ENCODE measurements around the gene TTYH2. TPM values are rescaled to one million over a fixed set of nuclear protein-coding genes. Genes with fewer than 3 reads are reported as not detected.
A peak's percentile ranks its signal among the peaks of the same experiment; 100 is the strongest.
"Not testable (repeated sequence)": the region's sequence is repeated elsewhere in the genome, so short reads cannot be mapped to it uniquely, and the experiment has no call there.

The TTYH2 gene
- total and polyA plus RNA-seq, 3 experiments from 2014 or later, result 6.0 to 17.4 (median 17.1) TPM

DNA sequence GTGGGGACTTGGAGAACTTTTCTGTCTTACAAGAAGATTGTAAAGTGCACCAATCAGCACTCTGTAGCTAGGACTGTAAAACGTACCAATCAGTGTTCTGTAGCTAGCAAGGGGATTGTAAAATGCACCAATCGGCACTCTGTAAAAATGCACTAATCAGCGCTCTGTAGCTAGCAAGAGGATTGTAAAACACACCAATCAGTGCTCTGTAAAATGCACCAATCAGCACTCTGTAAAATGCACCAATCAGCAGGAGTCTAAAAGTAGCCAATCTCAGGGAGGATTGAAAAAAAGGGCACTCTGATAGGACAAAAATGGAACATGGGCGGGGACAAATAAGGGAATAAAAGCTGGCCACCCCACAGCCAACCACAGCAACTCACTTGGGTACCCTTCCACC is 53.7 kb downstream of the TTYH2 start:
- POLR2A ChIA-PET; H3K4me1 ChIP-seq (ENCODE audit: insufficient read depth, low read length); H3K36me3 ChIP-seq (ENCODE audit: insufficient read depth, low read length); H3K4me3 ChIP-seq (ENCODE audit: low read length); H3K4me3 Mint-ChIP-seq; H3K36me3 Mint-ChIP-seq; H3K27me3 ChIP-seq (ENCODE audit: insufficient read depth, low read length, poor library complexity, severe bottlenecking); DNase-seq; H3K27me3 Mint-ChIP-seq; H3K27ac ChIP-seq (ENCODE audit: low read depth, low read length); H3K9me3 Mint-ChIP-seq; H3K9me3 ChIP-seq (ENCODE audit: low read length): not testable (repeated sequence)
- CTCF ChIA-PET, result interaction anchor here (0.8 to 1.6 kb wide), 4 partner anchors 12 to 36 kb away, joined by 3 to 4 read pairs (median 4); no protein-coding TSS in a partner anchor
- Mint-ChIP-seq H3K27ac (peak overlapping the region in 1 of 8 donors; percentile 68), H3K4me1 (peaks cover 4 to 14% (median 5%) of the 10 kb centered on the region in 3 donors)

- no peak overlapping the region for H3K27ac Mint-ChIP-seq
- H3K27me3 Mint-ChIP-seq, result peaks cover 4 to 10% of the 10 kb centered on the region in 2 donors
- H3K36me3 Mint-ChIP-seq, result peaks cover 0 to 7% (median 0%) of the 10 kb centered on the region in 3 donors
- DNase-seq, result no peak
- H3K27ac ChIP-seq (ENCODE audit: low read depth, low read length), result no peak overlapping the region
- no peaks in the 10 kb centered on the region for H3K9me3 Mint-ChIP-seq
- peaks cover 5 to 18% (median 6%) of the 10 kb centered on the region in 3 donors for H3K4me1 Mint-ChIP-seq
- no peaks in the 10 kb centered on the region for H3K9me3 ChIP-seq (ENCODE audit: low read length)
- H3K36me3 ChIP-seq (ENCODE audit: insufficient read depth, low read length), result no peaks in the 10 kb centered on the region
- no peak overlapping the region for H3K4me3 ChIP-seq (ENCODE audit: low read length)
- no peak overlapping the region for H3K4me3 Mint-ChIP-seq
- ChIA-PET POLR2A (no interaction called here), CTCF (interaction anchor here (0.8 to 1.6 kb wide), 4 partner anchors 13 to 36 kb away, joined by 3 to 4 read pairs (median 4); no protein-coding TSS in a partner anchor)
- peaks cover 5% of the 10 kb centered on the region for H3K4me1 ChIP-seq (ENCODE audit: insufficient read depth, low read length)
- H3K27me3 ChIP-seq (ENCODE audit: insufficient read depth, low read length, poor library complexity, severe bottlenecking), result peaks cover 3% of the 10 kb centered on the region
These were observed 54.2 kb downstream of the TTYH2 start for GRCh38 chr17:74267579-74267978.

- Histone ChIP-seq H3K4me3 (ENCODE audit: low read length) (no peak overlapping the region), H3K27ac (ENCODE audit: low read depth, low read length) (no peak overlapping the region), H3K27me3 (ENCODE audit: insufficient read depth, low read length, poor library complexity, severe bottlenecking) (peaks cover 3% of the 10 kb centered on the region), H3K4me1 (ENCODE audit: insufficient read depth, low read length) (peaks cover 5% of the 10 kb centered on the region), H3K9me3 (ENCODE audit: low read length) (no peaks in the 10 kb centered on the region), H3K36me3 (ENCODE audit: insufficient read depth, low read length) (no peaks in the 10 kb centered on the region)
- peak overlapping the region in 1 of 8 donors; percentile 79 for H3K27ac Mint-ChIP-seq
- CTCF ChIA-PET, result interaction anchor here (1.1 to 1.6 kb wide), 2 partner anchors 8 to 13 kb away, joined by 3 to 4 read pairs; no protein-coding TSS in a partner anchor
- H3K36me3 Mint-ChIP-seq, result peaks cover 0 to 7% (median 0%) of the 10 kb centered on the region in 3 donors
- DNase-seq, result no peak
- no peaks in the 10 kb centered on the region for H3K9me3 Mint-ChIP-seq
- H3K27me3 Mint-ChIP-seq, result peaks cover 4 to 13% of the 10 kb centered on the region in 2 donors
- peaks cover 5 to 18% (median 6%) of the 10 kb centered on the region in 3 donors for H3K4me1 Mint-ChIP-seq
- POLR2A ChIA-PET, result no interaction called here
- H3K4me3 Mint-ChIP-seq, result no peak overlapping the region
These were observed 54.7 kb downstream of the TTYH2 start for GRCh38 chr17:74267987-74268499.

- Histone ChIP-seq H3K4me3 (ENCODE audit: low read length) (no peak overlapping the region), H3K27ac (ENCODE audit: low read depth, low read length) (no peak overlapping the region), H3K4me1 (ENCODE audit: insufficient read depth, low read length) (peaks cover 5% of the 10 kb centered on the region), H3K36me3 (ENCODE audit: insufficient read depth, low read length) (no peaks in the 10 kb centered on the region), H3K9me3 (ENCODE audit: low read length) (no peaks in the 10 kb centered on the region), H3K27me3 (ENCODE audit: insufficient read depth, low read length, poor library complexity, severe bottlenecking) (peaks cover 3% of the 10 kb centered on the region)
- peak overlapping the region in 3 of 8 donors; percentile 37 to 79 (median 64) for H3K27ac Mint-ChIP-seq
- H3K4me1 Mint-ChIP-seq, result peaks cover 6 to 19% (median 9%) of the 10 kb centered on the region in 3 donors
- H3K27me3 Mint-ChIP-seq, result peaks cover 6 to 13% of the 10 kb centered on the region in 2 donors
- no peak overlapping the region for H3K4me3 Mint-ChIP-seq
- ChIA-PET POLR2A (no interaction called here), CTCF (interaction anchor here (1.1 kb wide), 2 partner anchors 9 to 100 kb away, joined by 3 read pairs; no protein-coding TSS in a partner anchor)
- H3K36me3 Mint-ChIP-seq, result peaks cover 0 to 7% (median 0%) of the 10 kb centered on the region in 3 donors
- DNase-seq, result no peak
- H3K9me3 Mint-ChIP-seq, result no peaks in the 10 kb centered on the region
These were observed 55.2 kb downstream of the TTYH2 start for GRCh38 chr17:74268558-74268957.

DNA sequence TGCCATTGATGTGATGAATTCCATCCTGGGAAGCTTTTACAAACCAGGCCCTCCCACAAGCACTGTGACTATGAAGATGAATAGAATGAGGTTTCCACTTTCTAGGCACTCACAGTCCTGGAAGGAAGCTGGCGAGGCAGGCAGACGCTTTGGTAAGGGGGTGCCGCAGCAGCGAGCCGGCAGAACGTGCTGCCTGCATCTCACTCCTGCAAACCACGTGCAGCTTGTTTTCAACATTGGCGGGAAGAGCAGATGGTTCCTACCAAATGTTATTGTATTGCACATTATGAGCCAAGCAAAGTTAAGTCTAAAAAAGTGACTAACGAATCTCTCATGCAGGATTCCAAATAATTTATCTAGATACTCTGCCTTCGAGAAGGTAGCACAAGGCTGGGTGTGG is 57.0 kb downstream of the TTYH2 start:
- Histone ChIP-seq H3K27me3 (ENCODE audit: insufficient read depth, low read length, poor library complexity, severe bottlenecking) (peaks cover 3% of the 10 kb centered on the region), H3K27ac (ENCODE audit: low read depth, low read length) (no peak overlapping the region), H3K4me1 (ENCODE audit: insufficient read depth, low read length) (peaks cover 22% of the 10 kb centered on the region), H3K4me3 (ENCODE audit: low read length) (no peak overlapping the region), H3K36me3 (ENCODE audit: insufficient read depth, low read length) (no peaks in the 10 kb centered on the region), H3K9me3 (ENCODE audit: low read length) (no peaks in the 10 kb centered on the region)
- no peak for DNase-seq
- peaks cover 12 to 13% of the 10 kb centered on the region in 2 donors for H3K27me3 Mint-ChIP-seq
- peaks cover 24 to 37% (median 27%) of the 10 kb centered on the region in 3 donors for H3K4me1 Mint-ChIP-seq
- peaks cover 0 to 7% (median 0%) of the 10 kb centered on the region in 3 donors for H3K36me3 Mint-ChIP-seq
- CTCF ChIA-PET, result no interaction called here
- POLR2A ChIA-PET, result no interaction called here
- H3K27ac Mint-ChIP-seq, result no peak overlapping the region
- H3K4me3 Mint-ChIP-seq, result no peak overlapping the region
- H3K9me3 Mint-ChIP-seq, result no peaks in the 10 kb centered on the region

DNA sequence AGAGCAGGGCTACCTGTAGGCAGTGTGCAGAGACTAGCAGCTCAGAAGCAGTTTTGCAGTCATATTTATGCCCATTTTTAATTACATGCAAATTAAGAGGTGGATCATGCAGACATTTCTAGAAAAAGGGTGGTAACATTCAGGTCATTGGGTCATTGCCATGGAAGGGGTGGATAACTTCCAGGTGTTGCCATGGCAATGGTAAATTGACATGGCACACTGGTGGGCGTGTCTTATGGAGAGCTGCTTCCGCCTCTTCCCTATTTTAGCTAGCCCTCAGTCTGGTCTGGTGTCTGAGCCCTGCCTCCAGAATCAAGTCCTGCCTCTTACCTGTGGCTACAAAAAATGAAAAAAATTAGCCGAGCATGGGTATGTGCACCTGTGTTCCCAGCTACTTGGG is 57.9 kb downstream of the TTYH2 start:
- H3K9me3 ChIP-seq (ENCODE audit: low read length), result no peaks in the 10 kb centered on the region
- no peaks in the 10 kb centered on the region for H3K36me3 ChIP-seq (ENCODE audit: insufficient read depth, low read length)
- H3K9me3 Mint-ChIP-seq, result no peaks in the 10 kb centered on the region
- H3K27ac ChIP-seq (ENCODE audit: low read depth, low read length), result no peak overlapping the region
- DNase-seq, result no peak
- peaks cover 31 to 46% (median 33%) of the 10 kb centered on the region in 3 donors for H3K4me1 Mint-ChIP-seq
- peaks cover 12 to 13% of the 10 kb centered on the region in 2 donors for H3K27me3 Mint-ChIP-seq
- CTCF ChIA-PET, result no interaction called here
- POLR2A ChIA-PET, result no interaction called here
- no peak overlapping the region for H3K4me3 ChIP-seq (ENCODE audit: low read length)
- peak overlapping the region in 1 of 8 donors; percentile 38 for H3K27ac Mint-ChIP-seq
- H3K36me3 Mint-ChIP-seq, result peaks cover 0 to 7% (median 0%) of the 10 kb centered on the region in 3 donors
- H3K4me3 Mint-ChIP-seq, result no peak overlapping the region
- H3K4me1 ChIP-seq (ENCODE audit: insufficient read depth, low read length), result peaks cover 23% of the 10 kb centered on the region
- H3K27me3 ChIP-seq (ENCODE audit: insufficient read depth, low read length, poor library complexity, severe bottlenecking), result peaks cover 3% of the 10 kb centered on the region

DNA sequence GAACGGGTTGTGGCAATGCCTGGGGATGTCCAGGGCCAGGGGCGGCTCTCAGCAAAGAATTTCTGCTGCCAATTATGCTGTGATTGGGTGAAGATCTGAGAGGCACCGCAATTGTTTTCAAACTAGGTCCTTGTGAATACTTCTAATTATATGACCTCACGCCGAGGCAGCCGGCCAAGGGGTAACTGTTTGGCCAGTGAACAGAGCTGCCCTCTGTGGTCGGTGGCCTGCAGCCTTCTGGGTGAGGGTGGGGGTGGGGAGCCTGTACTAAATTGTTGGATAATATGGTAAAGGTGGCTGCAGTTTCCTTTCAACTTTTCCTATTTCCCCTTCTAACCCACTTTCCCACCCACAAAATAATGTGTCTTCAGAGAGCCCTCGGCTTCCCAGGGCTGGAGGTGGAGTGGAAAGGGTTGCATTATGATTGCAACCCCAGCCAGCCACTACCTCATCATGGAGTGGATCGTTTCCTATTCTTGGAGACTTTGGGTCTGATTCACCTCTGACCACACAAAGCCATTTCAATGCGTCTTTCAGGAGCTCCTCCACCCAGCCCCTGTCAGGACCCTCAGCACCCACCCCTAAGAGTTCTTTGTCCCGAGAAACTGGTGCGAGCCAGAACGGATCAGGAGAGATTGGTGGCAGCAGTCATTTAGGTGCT is 58.7 kb downstream of the TTYH2 start:
- H3K4me1 ChIP-seq (ENCODE audit: insufficient read depth, low read length), result peaks cover 23% of the 10 kb centered on the region
- no peak for DNase-seq
- peaks cover 33 to 52% (median 39%) of the 10 kb centered on the region in 3 donors for H3K4me1 Mint-ChIP-seq
- POLR2A ChIA-PET, result no interaction called here
- H3K27ac Mint-ChIP-seq, result peak overlapping the region in 1 of 8 donors; percentile 12
- peaks cover 0 to 7% (median 0%) of the 10 kb centered on the region in 3 donors for H3K36me3 Mint-ChIP-seq
- H3K36me3 ChIP-seq (ENCODE audit: insufficient read depth, low read length), result no peaks in the 10 kb centered on the region
- no peak overlapping the region for H3K4me3 Mint-ChIP-seq
- peaks cover 11 to 13% of the 10 kb centered on the region in 2 donors for H3K27me3 Mint-ChIP-seq
- H3K4me3 ChIP-seq (ENCODE audit: low read length), result no peak overlapping the region
- CTCF ChIA-PET, result no interaction called here
- H3K27me3 ChIP-seq (ENCODE audit: insufficient read depth, low read length, poor library complexity, severe bottlenecking), result peaks cover 3% of the 10 kb centered on the region
- H3K9me3 ChIP-seq (ENCODE audit: low read length), result no peaks in the 10 kb centered on the region
- no peaks in the 10 kb centered on the region for H3K9me3 Mint-ChIP-seq
- H3K27ac ChIP-seq (ENCODE audit: low read depth, low read length), result no peak overlapping the region

GRCh38 chr17:74272731-74273201 is 59.4 kb downstream of the TTYH2 start:
- Histone ChIP-seq H3K9me3 (ENCODE audit: low read length) (no peaks in the 10 kb centered on the region), H3K4me1 (ENCODE audit: insufficient read depth, low read length) (peaks cover 23% of the 10 kb centered on the region), H3K27me3 (ENCODE audit: insufficient read depth, low read length, poor library complexity, severe bottlenecking) (peaks cover 3% of the 10 kb centered on the region), H3K36me3 (ENCODE audit: insufficient read depth, low read length) (no peaks in the 10 kb centered on the region), H3K4me3 (ENCODE audit: low read length) (no peak overlapping the region), H3K27ac (ENCODE audit: low read depth, low read length) (no peak overlapping the region)
- Mint-ChIP-seq H3K4me3 (no peak overlapping the region), H3K27ac (peak overlapping the region in 1 of 8 donors; percentile 57), H3K4me1 (peaks cover 31 to 53% (median 37%) of the 10 kb centered on the region in 3 donors), H3K36me3 (no peaks in the 10 kb centered on the region), H3K27me3 (peaks cover 9 to 11% of the 10 kb centered on the region in 2 donors), H3K9me3 (no peaks in the 10 kb centered on the region)
- POLR2A ChIA-PET, result no interaction called here
- CTCF ChIA-PET, result no interaction called here
- DNase-seq, result no peak
